DND-41 (cell line): ENCODE data around the gene MYH3.

Source experiments
- EZH2 ChIP-seq: IDR thresholded peaks from 3 replicates; pipeline ENCODE4 v1.6.1; 2012; ENCODE audit warnings: borderline replicate concordance, low read depth, mild to moderate bottlenecking, moderate library complexity, low read length, inconsistent platforms; ENCODE audit not compliant: severe bottlenecking
- TF ChIP-seq, protein P1 (sequence below): IDR thresholded peaks from 2 replicates; pipeline ENCODE4 v1.5.1; 2012; ENCODE audit warnings: borderline replicate concordance, low read length, moderate library complexity, mild to moderate bottlenecking; ENCODE audit not compliant: poor library complexity, severe bottlenecking; ENCODE audit errors: extremely low read depth

DNA sequence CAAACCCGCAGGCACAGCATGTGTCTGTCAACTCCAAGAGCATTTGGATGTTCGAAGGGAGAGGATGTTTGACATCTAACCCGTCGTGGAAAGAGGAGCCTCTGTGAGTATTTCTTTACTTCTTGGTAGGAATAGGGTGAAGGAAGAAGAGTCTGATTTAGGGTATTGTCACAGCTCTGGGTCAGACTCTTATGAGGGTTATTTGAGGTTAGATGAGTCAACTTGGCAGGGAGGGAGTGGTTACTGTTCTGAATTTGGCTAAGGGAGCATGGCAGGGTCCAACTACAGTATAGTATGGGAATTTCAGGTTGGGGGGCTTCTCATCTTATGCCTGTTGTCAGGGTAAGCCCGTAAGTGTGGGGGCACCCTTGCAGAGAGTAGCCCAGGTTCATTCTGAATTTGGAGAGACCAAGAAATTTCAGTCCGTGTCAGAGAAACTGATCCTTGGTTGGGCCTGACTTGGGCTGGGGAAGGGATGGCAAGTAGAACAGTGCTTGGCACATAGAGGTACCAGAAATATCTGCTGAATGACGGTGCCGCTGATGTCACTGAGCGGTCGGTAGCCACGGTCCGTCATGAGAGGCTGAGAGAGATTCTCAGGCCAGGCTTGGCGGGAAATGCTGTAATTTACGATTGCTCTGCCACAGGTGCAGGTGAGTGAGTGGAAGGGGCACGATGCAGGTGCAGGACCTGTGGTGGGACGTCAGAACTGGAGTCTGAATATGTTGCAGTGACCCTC is 43.2 kb downstream of the MYH3 start:
- TF ChIP-seq, protein P1, sequence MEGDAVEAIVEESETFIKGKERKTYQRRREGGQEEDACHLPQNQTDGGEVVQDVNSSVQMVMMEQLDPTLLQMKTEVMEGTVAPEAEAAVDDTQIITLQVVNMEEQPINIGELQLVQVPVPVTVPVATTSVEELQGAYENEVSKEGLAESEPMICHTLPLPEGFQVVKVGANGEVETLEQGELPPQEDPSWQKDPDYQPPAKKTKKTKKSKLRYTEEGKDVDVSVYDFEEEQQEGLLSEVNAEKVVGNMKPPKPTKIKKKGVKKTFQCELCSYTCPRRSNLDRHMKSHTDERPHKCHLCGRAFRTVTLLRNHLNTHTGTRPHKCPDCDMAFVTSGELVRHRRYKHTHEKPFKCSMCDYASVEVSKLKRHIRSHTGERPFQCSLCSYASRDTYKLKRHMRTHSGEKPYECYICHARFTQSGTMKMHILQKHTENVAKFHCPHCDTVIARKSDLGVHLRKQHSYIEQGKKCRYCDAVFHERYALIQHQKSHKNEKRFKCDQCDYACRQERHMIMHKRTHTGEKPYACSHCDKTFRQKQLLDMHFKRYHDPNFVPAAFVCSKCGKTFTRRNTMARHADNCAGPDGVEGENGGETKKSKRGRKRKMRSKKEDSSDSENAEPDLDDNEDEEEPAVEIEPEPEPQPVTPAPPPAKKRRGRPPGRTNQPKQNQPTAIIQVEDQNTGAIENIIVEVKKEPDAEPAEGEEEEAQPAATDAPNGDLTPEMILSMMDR: no peak
- TF ChIP-seq EZH2: no peak
